ENCODE data around the gene MAGI1.

- no peak for TF ChIP-seq BACH2 (CRISPR knock-in tag; IDR thresholded peaks at IDR 0.05; ENCODE audit: borderline replicate concordance)
- TF ChIP-seq SNAI2 (CRISPR knock-in tag; IDR thresholded peaks at IDR 0.05), result no peak
- TF ChIP-seq TOX (CRISPR knock-in tag; IDR thresholded peaks at IDR 0.05; ENCODE audit: borderline replicate concordance), result no peak
- TF ChIP-seq RARB (CRISPR knock-in tag; IDR thresholded peaks at IDR 0.05), result no peak
- TF ChIP-seq ARNTL (CRISPR knock-in tag; IDR thresholded peaks at IDR 0.05; ENCODE audit: borderline replicate concordance, low read depth), result no peak
These were observed 295.8 kb downstream of the MAGI1 start for GRCh38 chr3:65742914-65743313.
